NCI-H2029 treated with DMSO at 0.1 percent for 48 hours (cell line): ENCODE measurements around the gene CST5.
"Not testable (repeated sequence)": the region's sequence is repeated elsewhere in the genome, so short reads cannot be mapped to it uniquely, and the experiment has no call there.

Source experiments
- DNase-seq: peaks from one replicate; lab custom pipeline; 2025; lab: John Stamatoyannopoulos, UW

The CST5 gene, protein sequence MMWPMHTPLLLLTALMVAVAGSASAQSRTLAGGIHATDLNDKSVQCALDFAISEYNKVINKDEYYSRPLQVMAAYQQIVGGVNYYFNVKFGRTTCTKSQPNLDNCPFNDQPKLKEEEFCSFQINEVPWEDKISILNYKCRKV

DNA sequence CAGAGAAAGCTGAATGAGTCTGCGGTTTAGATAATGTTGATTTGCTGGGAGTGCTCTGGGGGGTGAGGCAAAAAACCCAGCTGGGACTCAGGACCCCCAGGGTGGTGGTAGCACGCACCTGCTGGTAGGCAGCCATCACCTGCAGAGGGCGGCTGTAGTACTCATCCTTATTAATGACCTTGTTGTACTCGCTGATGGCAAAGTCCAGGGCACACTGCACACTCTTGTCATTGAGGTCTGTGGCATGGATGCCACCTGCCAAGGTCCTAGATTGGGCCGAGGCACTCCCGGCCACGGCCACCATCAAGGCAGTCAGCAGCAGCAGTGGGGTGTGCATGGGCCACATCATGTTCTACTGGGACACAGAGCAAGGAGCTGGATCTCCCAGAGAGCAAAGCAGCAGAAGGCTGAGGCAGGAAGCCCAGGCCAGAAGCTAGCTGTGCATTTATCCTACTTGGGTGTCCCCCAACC, at the start of gene CST5:
Gene CST5 (minus strand): TSS at position 421 of the 471 bp plus-strand sequence. CDS start 72 bp downstream, at position 349.
- DNase-seq = no peak

DNA sequence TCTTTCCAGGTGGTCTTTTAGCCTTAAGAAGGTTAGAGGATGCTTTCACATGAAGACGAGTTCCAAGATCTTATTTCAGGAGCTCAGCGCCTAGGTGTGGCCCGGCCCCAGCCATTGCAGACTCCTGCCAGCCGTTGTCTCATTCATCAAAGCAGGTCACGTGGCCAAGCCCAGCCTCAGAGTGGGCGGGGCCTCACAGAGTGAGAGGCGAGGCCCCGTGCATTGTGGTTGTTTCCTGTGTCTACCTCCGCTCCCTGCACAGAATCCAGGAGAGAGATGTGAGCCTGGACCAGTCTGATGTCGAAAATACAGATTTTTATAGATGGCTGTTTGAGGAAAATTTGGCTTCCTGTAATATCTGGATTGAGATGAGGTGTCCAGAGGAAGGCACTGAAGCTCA, 49.2 kb upstream of the CST5 start:
- DNase-seq = no peak

GRCh38 chr20:23928353-23928752, 48.8 kb upstream of the CST5 start:
- no peak for DNase-seq

GRCh38 chr20:23926944-23927872, 47.7 kb upstream of the CST5 start:
- no peak for DNase-seq

DNA sequence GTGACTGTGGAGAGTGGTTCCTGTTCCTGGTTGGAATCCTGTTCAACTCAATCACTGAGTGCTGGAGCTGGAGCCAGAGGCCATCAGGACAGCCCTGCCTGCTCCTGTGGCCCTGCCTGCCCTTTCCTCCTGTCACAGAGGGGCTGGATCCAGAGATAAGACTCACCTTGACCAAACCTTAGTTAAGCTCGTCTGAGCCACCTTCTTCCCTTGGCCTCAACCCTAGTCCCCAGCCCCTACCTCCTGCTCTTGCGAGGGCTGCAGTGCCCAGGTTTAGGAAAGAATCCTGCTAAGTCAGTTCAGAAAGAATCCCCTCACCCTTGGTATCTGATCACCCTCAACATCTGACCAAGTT, 47.0 kb upstream of the CST5 start:
- no peak for DNase-seq

DNA sequence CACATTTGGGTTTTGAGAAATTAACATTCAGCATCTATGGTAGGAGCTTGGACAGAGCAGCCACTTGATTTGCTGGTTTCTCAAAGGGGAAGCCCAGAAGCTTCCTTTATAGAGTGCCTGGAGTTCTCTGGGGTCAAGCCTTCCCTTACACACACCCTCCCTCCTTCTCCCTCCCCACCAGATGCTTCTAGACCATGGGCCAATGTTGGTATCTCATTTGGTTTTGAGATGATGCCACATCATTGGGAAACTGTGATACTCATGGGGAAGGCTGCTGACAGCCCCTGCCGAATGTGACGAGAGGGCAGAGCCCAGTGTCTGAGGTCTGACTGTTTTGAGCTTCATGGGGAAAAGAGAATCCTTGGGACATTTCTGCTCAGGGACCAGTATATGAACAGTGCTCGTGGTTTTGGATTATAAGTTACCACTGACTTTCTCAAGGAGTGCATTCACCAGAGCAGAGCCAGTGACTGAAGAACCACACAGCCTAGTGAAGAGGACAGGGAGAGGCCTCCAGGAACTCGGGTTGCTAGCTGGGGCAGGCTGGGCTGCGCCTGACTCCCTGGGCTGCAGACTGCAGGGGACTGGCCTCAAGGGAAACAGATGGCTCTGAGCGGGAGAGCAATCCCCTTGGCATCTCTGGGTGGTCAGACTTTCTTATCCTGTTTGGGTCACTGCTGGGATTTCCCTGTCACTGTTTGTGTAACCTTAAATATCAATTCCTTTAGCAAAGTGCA, 46.4 kb upstream of the CST5 start:
- DNase-seq = no peak

DNA sequence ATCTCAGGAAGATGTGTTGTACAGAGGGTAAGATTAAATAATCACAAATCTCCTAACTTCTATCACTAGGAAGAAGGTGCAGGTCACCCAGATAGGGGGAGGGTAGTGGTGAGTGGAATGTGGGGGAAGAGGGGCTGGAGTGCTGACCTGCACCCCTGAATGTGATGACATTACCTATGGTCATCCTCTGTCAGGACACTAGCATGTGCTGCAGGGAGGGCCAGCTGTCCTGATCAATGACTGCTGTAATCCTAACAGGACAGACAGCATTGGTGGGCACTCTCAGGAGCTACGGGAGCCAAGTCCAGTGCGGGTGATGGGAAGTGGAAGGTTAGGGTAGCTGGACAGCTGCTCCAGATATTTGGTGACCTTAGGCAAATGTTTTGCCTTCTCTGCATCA, 45.2 kb upstream of the CST5 start:
- DNase-seq = no peak

DNA sequence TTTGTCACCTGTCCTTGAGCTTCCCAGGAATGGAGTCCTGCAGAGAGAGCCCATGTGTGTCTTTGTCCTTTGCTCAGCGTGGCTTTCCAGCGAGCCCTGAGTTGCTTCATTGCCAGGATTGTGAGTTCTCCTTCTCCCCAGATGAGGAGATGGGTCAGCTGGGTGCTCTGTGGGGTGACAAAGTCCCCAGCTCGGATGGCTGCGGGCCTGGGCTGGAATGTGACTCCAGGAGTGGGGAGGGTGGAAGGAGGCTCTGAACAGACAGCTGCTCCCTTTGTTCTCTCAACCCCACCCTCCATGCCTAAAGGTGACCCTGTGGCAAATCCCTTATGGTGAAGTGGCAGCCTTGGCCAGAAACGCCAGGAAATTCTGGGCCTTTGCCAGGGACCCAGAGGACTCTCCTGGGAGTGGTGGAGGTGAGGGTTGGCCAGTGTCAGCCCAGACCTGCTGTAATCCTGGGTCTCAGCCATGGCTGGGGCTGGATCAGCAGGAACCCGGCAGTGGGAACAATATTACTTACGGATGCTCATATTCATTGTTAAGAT, 44.4 kb upstream of the CST5 start:
- peak; percentile 66 for DNase-seq

GRCh38 chr20:23923311-23923710, 43.8 kb upstream of the CST5 start:
- no peak for DNase-seq

DNA sequence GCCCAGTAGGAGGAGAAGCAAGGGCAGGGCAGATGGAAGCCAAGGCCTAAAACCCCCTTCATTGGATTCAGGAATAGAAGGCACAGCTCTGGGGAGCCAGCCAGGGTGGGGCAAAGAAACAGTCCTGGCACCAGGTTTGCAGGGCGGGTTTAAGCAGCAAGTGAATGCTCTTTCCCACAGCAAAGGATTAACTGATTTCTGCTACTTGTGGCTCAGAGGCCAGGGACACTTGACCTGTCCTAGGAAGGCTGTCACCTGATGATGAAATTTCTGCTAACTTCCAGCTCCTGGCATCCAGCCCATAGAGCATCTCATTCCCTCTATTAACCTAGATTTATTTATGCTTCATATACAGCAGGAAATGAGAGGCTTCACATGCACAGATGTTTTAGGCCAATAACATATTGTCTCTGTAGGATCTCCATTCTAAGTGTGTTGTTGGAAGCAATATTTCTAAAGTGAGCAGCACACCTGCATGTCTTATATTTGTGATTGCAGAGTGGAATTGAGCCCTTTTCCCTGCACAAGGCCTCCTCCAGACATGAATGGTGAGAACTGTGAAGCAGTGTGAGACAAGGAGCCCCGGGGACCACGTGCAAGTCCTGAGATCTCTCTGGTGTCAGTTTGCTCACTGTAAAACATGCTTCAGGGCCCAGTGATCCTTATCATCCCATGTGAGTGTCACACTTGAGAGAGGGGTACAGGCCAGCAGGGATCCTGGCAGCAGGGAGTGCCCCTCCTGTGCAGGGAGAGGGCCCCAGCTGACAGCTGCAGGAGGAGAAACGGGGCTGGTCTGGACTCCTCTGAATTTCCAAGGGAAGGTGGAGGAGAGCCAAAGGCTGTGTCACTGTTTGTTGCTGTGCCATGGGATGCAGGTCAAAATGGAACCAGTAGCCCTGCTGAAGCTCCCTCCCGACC, 41.1 kb upstream of the CST5 start:
- peak; percentile 34 for DNase-seq

DNA sequence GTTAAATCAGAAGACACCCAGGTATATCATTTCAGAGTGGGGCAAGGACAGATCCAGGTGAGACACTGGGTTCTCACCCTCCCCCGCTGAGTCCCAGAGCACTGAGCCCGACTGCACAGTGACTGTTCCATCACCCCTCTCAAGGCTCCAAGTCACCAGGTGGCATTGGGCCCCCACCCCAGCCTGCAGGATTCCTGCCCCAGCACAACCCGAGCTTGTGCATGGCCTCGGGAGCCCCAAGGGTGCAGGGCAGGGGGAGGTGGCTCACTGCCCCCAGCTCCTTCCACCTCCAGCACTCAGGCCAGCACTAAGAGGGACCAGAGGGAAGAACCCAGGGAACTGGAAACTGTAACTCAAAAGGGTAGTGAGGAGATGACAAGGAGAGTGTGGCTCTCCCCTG, 39.3 kb upstream of the CST5 start:
- DNase-seq = no peak

DNA sequence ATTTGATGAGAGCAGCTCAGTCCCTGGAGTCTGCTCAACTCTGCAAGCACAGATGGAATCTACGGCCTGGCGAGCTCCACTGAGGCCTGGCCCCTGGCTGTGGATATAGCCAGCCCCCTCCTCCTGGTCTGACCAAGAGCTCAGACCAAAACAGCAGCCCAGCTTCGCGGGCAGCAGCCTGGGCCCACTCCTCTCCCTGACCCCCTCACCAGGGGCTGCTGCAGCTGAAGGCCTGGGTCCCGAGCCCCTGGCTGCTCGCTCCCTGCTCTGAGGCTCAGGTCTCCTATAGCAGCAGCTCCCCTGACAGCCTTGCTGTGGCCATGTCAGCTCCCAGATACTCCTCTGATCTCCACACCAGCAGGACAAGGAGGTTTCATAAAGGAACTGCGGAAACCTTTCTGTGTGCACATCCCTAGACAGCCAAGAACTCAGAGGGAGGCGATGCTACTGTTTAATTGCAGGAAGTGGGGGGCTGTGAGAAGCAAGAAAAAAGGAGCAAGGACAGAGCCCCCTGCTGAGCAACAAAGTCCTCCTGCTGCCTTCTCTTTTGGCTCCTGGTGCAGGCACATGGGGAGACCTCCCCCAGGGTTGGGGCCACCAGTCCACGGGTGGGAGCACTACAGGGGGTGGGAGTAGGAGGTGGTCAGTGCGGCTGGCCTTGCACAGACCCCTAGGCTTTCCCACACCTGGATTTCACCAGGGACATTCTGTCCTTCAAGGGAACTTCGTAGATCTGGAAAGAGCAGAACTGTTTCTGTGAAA, 38.7 kb upstream of the CST5 start:
- DNase-seq = no peak

GRCh38 chr20:23917024-23917725, 37.6 kb upstream of the CST5 start:
- no peak for DNase-seq

DNA sequence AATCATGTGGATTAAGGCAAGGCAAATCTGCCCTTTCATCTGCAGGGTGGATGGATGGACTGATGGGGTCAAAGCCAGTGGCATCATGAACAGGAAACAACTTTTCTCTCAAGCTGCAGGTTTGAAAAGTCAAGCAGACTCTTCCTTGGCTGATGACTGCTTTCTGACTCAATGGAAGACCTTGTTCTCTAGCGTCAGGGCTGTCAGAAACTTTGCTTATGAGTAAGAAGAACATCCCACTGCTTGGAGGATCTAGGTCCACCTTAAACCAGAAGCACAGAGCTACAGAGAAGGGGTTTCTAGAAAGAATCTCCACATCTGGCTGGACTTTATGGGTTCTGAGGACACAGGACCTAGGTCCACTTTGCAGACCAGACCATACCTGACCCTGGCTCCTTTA, 36.3 kb upstream of the CST5 start:
- no peak for DNase-seq

DNA sequence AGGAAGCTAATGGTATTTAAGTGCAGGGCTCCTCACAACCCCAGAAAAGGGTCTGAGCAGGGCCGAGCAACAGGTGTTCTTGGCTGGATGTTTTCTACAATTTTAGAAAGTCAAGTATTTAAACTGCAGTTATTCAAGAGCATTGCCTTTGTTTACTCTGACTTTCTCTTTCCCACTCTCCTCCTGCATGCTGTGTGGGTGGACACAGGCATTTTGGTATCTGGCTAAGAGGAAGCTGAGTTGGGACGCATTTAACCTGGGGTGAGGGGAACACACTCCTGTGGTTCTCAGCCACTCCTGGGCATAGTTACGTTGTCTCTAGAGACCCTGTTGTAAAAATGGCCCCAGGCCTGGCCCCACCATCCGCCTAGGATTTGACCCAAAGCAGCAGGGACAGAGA, 34.9 kb upstream of the CST5 start:
- DNase-seq = not testable (repeated sequence)

DNA sequence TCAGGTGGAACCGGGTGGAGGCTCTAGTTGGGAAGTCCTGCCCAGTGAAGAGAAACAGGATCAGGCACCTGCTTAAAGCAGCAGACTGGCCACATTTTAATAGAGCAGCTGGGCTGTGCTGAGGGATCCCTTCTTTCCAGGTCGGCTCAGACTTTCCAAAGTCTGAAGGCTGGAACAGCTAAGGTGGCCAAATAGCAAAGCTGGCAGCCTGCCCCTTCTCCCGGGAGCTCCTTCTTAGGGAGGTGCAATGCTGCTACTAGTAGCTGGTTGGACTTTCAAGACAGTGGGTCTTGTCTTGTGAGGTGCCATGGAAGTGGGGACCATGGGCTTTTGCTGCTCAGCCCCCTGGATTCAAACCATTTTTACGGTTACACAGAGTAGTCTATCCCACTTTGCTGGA, 30.7 kb upstream of the CST5 start:
- no peak for DNase-seq

DNA sequence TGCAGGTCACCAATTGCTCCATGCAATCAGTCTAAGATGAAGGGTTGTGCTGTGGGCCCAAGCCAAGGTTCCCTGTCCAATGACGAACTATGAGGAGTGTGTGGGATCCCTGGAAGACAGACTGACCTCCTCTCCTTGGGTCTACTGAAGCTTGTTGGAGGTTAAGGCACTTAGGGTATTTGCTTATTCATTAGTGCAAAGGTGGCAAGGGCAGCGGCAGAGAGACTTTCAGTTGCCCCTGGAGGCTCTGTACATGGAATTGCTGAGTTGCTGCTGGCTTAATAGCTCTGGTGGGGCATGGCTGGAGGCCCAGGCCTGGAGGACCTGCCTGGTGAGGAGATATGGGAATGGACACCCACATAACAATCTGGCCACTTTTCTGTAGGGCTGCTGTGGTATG, 29.8 kb upstream of the CST5 start:
- no peak for DNase-seq

DNA sequence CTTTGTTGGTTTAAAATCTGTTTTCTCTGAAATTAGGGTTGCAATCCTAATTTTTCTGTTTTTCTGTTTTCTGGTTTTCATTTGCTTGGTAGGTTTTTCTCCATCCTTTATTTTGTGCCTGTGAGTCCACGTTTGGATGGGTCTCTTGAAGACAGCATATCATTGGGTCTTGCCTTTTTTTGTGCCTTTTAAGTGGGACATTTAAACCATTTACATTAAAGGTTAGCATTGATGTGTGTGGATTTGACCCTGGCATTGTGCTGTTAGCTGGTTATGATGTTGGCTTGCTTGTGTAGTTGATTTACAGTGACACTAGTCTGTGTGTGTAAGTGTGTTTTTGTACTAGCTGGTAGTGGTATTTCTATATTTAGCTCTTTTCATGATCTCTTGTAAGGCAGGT, 28.0 kb upstream of the CST5 start:
- no peak for DNase-seq

GRCh38 chr20:23902396-23902795, 22.8 kb upstream of the CST5 start:
- not testable (repeated sequence) for DNase-seq

GRCh38 chr20:23890867-23891266, 11.3 kb upstream of the CST5 start:
- not testable (repeated sequence) for DNase-seq
